Measurements from ENCODE around the gene TRIP13.

GRCh38 chr5:860506-861150, 32.1 kb upstream of the TRIP13 start:
- no peak for TF ChIP-seq CTCF (IDR thresholded peaks at IDR 0.05)
- no peak for TF ChIP-seq ZFX (IDR thresholded peaks at IDR 0.05; ENCODE audit: borderline replicate concordance)

Data from 22Rv1 (cell line).